HEK293T (cell line): ENCODE results near the gene OLFM2.
"Not testable (repeated sequence)": the region's sequence is repeated elsewhere in the genome, so short reads cannot be mapped to it uniquely, and the experiment has no call there.

Experiments
- CTCF ChIA-PET: fragments of 350-600 bp; formaldehyde crosslinking; extraction: SDS; loops from one replicate; lab custom pipeline; 2021; ENCODE audit warnings: antibody characterized with exemption, inconsistent platforms; lab: Yijun Ruan, JAX
- POLR2A ChIA-PET: fragments of 350-600 bp; formaldehyde crosslinking; extraction: SDS; loops from one replicate; lab custom pipeline; 2020; ENCODE audit warnings: antibody characterized with exemption, inconsistent platforms; lab: Yijun Ruan, JAX
- DNase-seq: peaks from one replicate; pipeline ENCODE4 v3.0.0; 2012; ENCODE audit warnings: mixed read lengths; ENCODE audit errors: extremely low spot score
- ARNT ChIP-seq: fragments of 450-650 bp; IDR thresholded peaks from 2 replicates; pipeline ENCODE4 v1.6.1; 2017; ENCODE audit warnings: mild to moderate bottlenecking
- BHLHE40 ChIP-seq: fragments of 450-650 bp; IDR thresholded peaks from 2 replicates; pipeline ENCODE4 v1.6.1; 2016; ENCODE audit warnings: mild to moderate bottlenecking, moderate library complexity, borderline replicate concordance
- CTBP1 ChIP-seq: fragments of 450-650 bp; IDR thresholded peaks from 2 replicates; pipeline ENCODE4 v1.6.1; 2016; ENCODE audit warnings: borderline replicate concordance
- ELF4 ChIP-seq: fragments of 450-650 bp; IDR thresholded peaks from 2 replicates; pipeline ENCODE4 v1.6.1; 2017; ENCODE audit warnings: antibody characterized with exemption
- FOXA1 ChIP-seq: fragments of 450-650 bp; IDR thresholded peaks from 2 replicates; pipeline ENCODE4 v1.6.1; 2016; ENCODE audit warnings: mild to moderate bottlenecking
- FOXK2 ChIP-seq: fragments of 450-650 bp; IDR thresholded peaks from 2 replicates; pipeline ENCODE4 v1.6.1; 2016; ENCODE audit warnings: mild to moderate bottlenecking
- FOXM1 ChIP-seq: fragments of 450-650 bp; IDR thresholded peaks from 2 replicates; pipeline ENCODE4 v1.6.1; 2017; ENCODE audit warnings: mild to moderate bottlenecking, borderline replicate concordance
- HDGF ChIP-seq: fragments of 450-650 bp; IDR thresholded peaks from 2 replicates; pipeline ENCODE4 v1.6.1; 2017; ENCODE audit warnings: antibody characterized with exemption, borderline replicate concordance
- L3MBTL2 ChIP-seq: fragments of 450-650 bp; conservative IDR thresholded peaks from 2 replicates; pipeline ENCODE4 v1.6.1; 2016; ENCODE audit warnings: mild to moderate bottlenecking
- LEF1 ChIP-seq: fragments of 450-650 bp; IDR thresholded peaks from 2 replicates; pipeline ENCODE4 v1.6.1; 2017; ENCODE audit warnings: mild to moderate bottlenecking, borderline replicate concordance
- NFRKB ChIP-seq: fragments of 450-650 bp; IDR thresholded peaks from 2 replicates; pipeline ENCODE4 v1.6.1; 2016; ENCODE audit warnings: mild to moderate bottlenecking, moderate library complexity
- PKNOX1 ChIP-seq: fragments of 450-650 bp; IDR thresholded peaks from 2 replicates; pipeline ENCODE4 v1.6.1; 2016
- SP1 ChIP-seq: fragments of 450-650 bp; IDR thresholded peaks from 2 replicates; pipeline ENCODE4 v1.6.1; 2017
- SUZ12 ChIP-seq: fragments of 450-650 bp; IDR thresholded peaks from 2 replicates; pipeline ENCODE4 v1.6.1; 2016; ENCODE audit warnings: mild to moderate bottlenecking
- TARDBP ChIP-seq: fragments of 450-650 bp; IDR thresholded peaks from 2 replicates; pipeline ENCODE4 v1.6.1; 2016
- ZNF384 ChIP-seq: fragments of 450-650 bp; IDR thresholded peaks from 2 replicates; pipeline ENCODE4 v1.6.1; 2016

Gene OLFM2

GRCh38 chr19:9827289-9828238, 108.8 kb downstream of the OLFM2 start, which contains the start of gene UBL5:
UBL5 (plus strand) TSS chr19:9827918; CDS start chr19:9828338, 420 bp downstream.
- peak; percentile 89 for DNase-seq
- CTCF ChIA-PET = no interaction called here
- POLR2A ChIA-PET = interaction anchor here (0.6 to 2.5 kb wide), 12 partner anchors 9 to 1261 kb away, joined by 3 to 25 read pairs (median 3); partner anchors contain the start of genes FBXL12 and PPAN
- TF ChIP-seq ELF4 (peak; percentile 68), L3MBTL2 (peak; percentile 30; the same call in 1 of the 2 replicates), FOXA1 (no peak), PKNOX1 (peak; percentile 43)

DNA sequence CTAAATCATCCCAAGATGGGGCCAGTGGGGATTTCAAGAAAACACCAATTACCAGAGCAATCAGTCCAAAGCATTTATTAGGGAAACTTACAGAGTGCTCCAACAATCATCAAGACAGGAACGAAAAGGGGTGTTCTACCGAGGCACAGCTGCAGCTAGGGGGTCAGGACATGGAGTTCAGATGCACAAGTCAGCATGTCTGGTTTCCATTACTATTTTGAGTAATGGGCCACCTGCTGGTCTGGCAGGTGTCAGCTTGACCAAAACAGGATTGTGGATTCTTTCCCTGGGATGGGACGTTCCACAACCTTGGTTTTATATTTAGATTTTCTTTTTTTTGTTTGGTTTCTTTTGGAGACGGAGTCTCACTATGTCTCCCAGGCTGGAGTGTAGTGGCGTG, 112.5 kb downstream of the OLFM2 start:
- ChIA-PET POLR2A (no interaction called here), CTCF (interaction anchor here (0.6 kb wide), 1 partner anchor 653 kb away, joined by 3 read pairs; no protein-coding TSS in a partner anchor)
- no peak for TF ChIP-seq CTBP1
- no peak for TF ChIP-seq ZNF384
- no peak for TF ChIP-seq FOXK2
- TF ChIP-seq BHLHE40 = no peak
- no peak for TF ChIP-seq NFRKB
- TF ChIP-seq L3MBTL2 = no peak
- no peak for TF ChIP-seq SUZ12
- TF ChIP-seq LEF1 = no peak
- no peak for TF ChIP-seq PKNOX1
- TF ChIP-seq FOXM1 = no peak
- no peak for TF ChIP-seq ELF4
- no peak for DNase-seq

DNA sequence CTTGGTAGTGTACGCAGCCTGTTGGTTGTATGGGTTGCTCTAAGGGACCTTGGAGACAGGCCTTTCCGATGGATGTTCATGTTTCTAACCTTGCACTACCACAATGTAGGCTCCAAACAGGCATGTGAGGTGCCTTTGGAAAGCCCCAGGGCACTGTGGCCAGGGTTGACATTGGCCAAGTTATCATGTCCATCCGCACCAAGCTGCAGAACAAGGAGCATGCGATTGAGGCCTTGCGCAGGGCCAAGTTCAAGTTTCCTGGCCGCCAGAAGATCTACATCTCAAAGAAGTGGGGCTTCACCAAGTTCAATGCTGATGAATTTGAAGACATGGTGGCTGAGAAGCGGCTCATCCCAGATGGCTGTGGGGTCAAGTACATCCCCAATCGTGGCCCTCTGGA, 116.3 kb downstream of the OLFM2 start:
- POLR2A ChIA-PET, DNase-seq, CTCF ChIA-PET: not testable (repeated sequence)

- TF ChIP-seq NFRKB (no peak), ARNT (no peak), ELF4 (no peak), HDGF (no peak), FOXM1 (no peak), SUZ12 (no peak), L3MBTL2 (no peak), FOXK2 (no peak), CTBP1 (no peak), SP1 (no peak), LEF1 (no peak), TARDBP (no peak), PKNOX1 (no peak), BHLHE40 (no peak), FOXA1 (no peak), ZNF384 (no peak)
- no peak for DNase-seq
- POLR2A ChIA-PET = interaction anchor here (0.6 to 1.9 kb wide), 7 partner anchors 8 to 384 kb away, joined by 3 to 25 read pairs (median 4); partner anchors contain the start of genes PIN1, UBL5, ZNF266 and ZNF846
- CTCF ChIA-PET = no interaction called here
These were observed 116.8 kb downstream of the OLFM2 start for GRCh38 chr19:9819596-9819909.

DNA sequence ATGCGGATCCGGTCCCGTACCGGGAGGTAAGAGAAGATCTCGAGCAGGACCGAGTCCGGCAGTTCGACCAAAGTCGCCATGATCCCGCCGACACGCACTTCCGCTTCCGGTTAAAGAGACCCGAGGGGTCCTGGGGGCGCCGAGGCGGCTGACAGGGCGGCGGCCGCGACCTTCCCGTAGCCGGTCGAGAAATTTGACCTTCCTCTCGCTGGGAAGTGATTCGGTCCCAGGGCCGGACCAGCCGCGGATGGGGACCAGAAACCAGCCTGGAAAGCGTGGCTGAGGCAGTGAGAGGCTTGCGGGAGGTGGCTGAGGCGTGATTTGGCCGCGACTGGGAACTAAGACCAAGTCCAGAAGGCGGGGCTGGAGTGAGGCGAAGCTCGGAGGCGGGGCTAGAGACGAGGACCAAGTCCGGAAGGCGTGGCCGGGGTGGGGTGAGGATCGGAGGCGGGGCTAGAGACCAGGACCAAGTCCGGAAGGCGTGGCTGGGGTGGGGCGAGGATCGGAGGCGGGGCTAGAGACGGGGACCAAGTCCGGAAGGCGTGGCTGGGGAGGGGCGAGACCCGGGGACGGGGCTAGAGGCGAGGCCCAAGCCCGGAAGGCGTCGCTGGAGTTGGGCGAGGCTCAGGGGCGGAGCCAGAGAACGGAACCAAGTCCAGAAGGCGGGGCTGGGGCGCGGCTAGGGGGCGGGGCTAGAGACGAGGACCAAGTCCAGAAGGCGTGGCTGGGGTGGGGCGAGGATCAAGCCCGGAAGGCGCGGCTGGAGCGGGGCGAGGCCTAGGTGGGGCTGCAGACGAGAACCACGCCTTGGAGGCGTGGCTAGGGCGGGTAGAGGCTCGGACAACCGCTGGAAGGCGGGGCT, 117.3 kb downstream of the OLFM2 start, which contains the start of gene FBXL12:
TSS of gene FBXL12 (minus strand) at position 346 of the 862 bp plus-strand sequence. CDS start at position 80, 266 bp downstream.
- TF ChIP-seq ELF4 (peak; percentile 73), LEF1 (no peak), FOXA1 (no peak), CTBP1 (no peak), PKNOX1 (0 out of 2 replicates have a peak, but pooled peaks have one; percentile 25), L3MBTL2 (peak; percentile 66)
- POLR2A ChIA-PET = interaction anchor here (0.6 to 1.9 kb wide), 7 partner anchors 8 to 384 kb away, joined by 3 to 25 read pairs (median 4); partner anchors contain the start of genes PIN1, UBL5, ZNF266 and ZNF846
- DNase-seq = peak; percentile 98
- CTCF ChIA-PET = no interaction called here
